HL-60 (cell line): Measurements from ENCODE around the gene TSSK2.

Experiments used
- CTCF ChIP-seq: IDR thresholded peaks from one replicate; pipeline ENCODE4 v1.5.1; 2011; ENCODE audit warnings: low read length, control low read depth, inconsistent platforms; ENCODE audit not compliant: insufficient read depth
- GABPA ChIP-seq: IDR thresholded peaks from 2 replicates; pipeline ENCODE4 v1.6.1; 2012; ENCODE audit warnings: low read depth
- POLR2AphosphoS5 ChIP-seq: IDR thresholded peaks from 2 replicates; pipeline ENCODE4 v1.6.1; 2012; ENCODE audit warnings: low read depth
- REST ChIP-seq: IDR thresholded peaks from 2 replicates; pipeline ENCODE4 v1.6.1; 2012; ENCODE audit warnings: low read depth; ENCODE audit not compliant: insufficient replicate concordance
- SPI1 ChIP-seq: IDR thresholded peaks from 2 replicates; pipeline ENCODE4 v1.6.1; 2012; ENCODE audit warnings: low read depth, mild to moderate bottlenecking, borderline replicate concordance

GRCh38 chr22:19138217-19139000 is 7.3 kb downstream of the TSSK2 start:
- TF ChIP-seq CTCF: no peak
- no peak for TF ChIP-seq GABPA
- no peak for TF ChIP-seq REST
- no peak for TF ChIP-seq POLR2AphosphoS5
- TF ChIP-seq SPI1: no peak
